Measurements from ENCODE around the gene FILIP1L.

DNA sequence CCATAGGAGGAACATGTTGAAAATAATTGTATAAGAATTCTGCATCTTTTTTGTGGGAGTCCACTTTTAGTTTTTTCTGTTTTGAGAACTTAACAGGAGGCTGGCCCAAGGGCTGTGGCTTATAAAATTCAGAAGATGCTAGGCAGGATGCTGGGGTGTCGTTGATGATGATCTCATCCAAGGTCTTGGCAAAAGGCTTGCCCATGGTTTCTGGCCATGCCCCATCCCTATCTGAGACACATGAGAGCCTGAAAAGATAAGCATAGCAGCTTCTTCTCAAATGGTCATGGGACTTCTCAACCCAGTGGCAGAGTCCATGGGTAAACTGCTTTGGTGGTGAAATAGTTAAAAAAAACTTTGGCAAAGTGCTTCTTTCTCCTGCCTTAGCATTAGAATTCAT lies 261.4 kb downstream of the FILIP1L start:
- TF ChIP-seq TBX2 (CRISPR knock-in tag; IDR thresholded peaks at IDR 0.05; ENCODE audit: borderline replicate concordance) = no peak
- TF ChIP-seq, protein P1, sequence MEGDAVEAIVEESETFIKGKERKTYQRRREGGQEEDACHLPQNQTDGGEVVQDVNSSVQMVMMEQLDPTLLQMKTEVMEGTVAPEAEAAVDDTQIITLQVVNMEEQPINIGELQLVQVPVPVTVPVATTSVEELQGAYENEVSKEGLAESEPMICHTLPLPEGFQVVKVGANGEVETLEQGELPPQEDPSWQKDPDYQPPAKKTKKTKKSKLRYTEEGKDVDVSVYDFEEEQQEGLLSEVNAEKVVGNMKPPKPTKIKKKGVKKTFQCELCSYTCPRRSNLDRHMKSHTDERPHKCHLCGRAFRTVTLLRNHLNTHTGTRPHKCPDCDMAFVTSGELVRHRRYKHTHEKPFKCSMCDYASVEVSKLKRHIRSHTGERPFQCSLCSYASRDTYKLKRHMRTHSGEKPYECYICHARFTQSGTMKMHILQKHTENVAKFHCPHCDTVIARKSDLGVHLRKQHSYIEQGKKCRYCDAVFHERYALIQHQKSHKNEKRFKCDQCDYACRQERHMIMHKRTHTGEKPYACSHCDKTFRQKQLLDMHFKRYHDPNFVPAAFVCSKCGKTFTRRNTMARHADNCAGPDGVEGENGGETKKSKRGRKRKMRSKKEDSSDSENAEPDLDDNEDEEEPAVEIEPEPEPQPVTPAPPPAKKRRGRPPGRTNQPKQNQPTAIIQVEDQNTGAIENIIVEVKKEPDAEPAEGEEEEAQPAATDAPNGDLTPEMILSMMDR (CRISPR knock-in tag; IDR thresholded peaks at IDR 0.05) = no peak
- TF ChIP-seq RAD21 (CRISPR knock-in tag; IDR thresholded peaks at IDR 0.05) = no peak
- TF ChIP-seq ZFP36 (IDR thresholded peaks at IDR 0.05; ENCODE audit: borderline replicate concordance, low read depth, low read length, partially characterized antibody) = no peak
- no peak for TF ChIP-seq ZNF121 (CRISPR knock-in tag; IDR thresholded peaks at IDR 0.05)
- no peak for TF ChIP-seq CBX5 (CRISPR knock-in tag; IDR thresholded peaks at IDR 0.05; ENCODE audit: borderline replicate concordance)
- TF ChIP-seq, protein P2, sequence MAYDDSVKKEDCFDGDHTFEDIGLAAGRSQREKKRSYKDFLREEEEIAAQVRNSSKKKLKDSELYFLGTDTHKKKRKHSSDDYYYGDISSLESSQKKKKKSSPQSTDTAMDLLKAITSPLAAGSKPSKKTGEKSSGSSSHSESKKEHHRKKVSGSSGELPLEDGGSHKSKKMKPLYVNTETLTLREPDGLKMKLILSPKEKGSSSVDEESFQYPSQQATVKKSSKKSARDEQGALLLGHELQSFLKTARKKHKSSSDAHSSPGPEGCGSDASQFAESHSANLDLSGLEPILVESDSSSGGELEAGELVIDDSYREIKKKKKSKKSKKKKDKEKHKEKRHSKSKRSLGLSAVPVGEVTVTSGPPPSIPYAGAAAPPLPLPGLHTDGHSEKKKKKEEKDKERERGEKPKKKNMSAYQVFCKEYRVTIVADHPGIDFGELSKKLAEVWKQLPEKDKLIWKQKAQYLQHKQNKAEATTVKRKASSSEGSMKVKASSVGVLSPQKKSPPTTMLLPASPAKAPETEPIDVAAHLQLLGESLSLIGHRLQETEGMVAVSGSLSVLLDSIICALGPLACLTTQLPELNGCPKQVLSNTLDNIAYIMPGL (CRISPR knock-in tag; IDR thresholded peaks at IDR 0.05; ENCODE audit: borderline replicate concordance in 1 of 2, low read depth in 1 of 2) = no peak

Measured in HepG2 (cell line).